Endothelial cell of umbilical vein (primary cell): ENCODE results near the gene RHOH. TPM values are rescaled to one million over a fixed set of nuclear protein-coding genes. Genes with fewer than 3 reads are reported as not detected.

Experiments used
- BruUV-seq: library from RNA; stranded (reverse); fragments of 400-500 nt; replicated peaks from 2 replicates; lab custom pipeline; 2021; lab: Mats Ljungman, UMichigan
- CTCF ChIA-PET: fragments of 300-600, 350-600 bp; sonication (Branson Sonifier 250); formaldehyde crosslinking; loops from one replicate; lab custom pipeline; 2021; ENCODE audit warnings: antibody characterized with exemption, inconsistent platforms; lab: Charles Lee
- POLR2A ChIA-PET: fragments of 300-600, 350-600 bp; sonication (Branson Sonifier 250); formaldehyde crosslinking; loops from one replicate; lab custom pipeline; 2021; ENCODE audit warnings: antibody characterized with exemption, inconsistent platforms; lab: Charles Lee
- DNase-seq: peaks from one replicate; pipeline ENCODE4 v3.0.0-alpha.2; 2011; ENCODE audit warnings: low read depth, low spot score
- FAIRE-seq: peaks from 2 replicates; lab custom pipeline; 2011; peaks lifted over from hg19 to GRCh38; lab: Jason Lieb, UNC
- H2AFZ ChIP-seq: 2 replicates; pipeline ENCODE4 v1.6.0; 2012; ENCODE audit warnings: low read depth, low read length, control low read depth, inconsistent platforms
- H3K27ac ChIP-seq: 2 replicates; pipeline ENCODE4 v1.5.1; 2011; ENCODE audit warnings: low read depth, mild to moderate bottlenecking, control low read depth, low read length, moderate library complexity; ENCODE audit not compliant: insufficient read depth
- H3K27me3 ChIP-seq, 2 experiments: 2 replicates each; pipeline versions ENCODE4 v1.6.0 to v1.6.1; 2011; ENCODE audit warnings: low read length in 2 of 2, mixed read lengths in 1 of 2; ENCODE audit not compliant: control insufficient read depth in 2 of 2, insufficient read depth in 2 of 2
- H3K36me3 ChIP-seq, 2 experiments: 2 replicates in 1 of 2; 3 replicates in 1 of 2; pipeline ENCODE4 v1.5.1; 2011; ENCODE audit warnings: low read length in 2 of 2, mild to moderate bottlenecking in 1 of 2, moderate library complexity in 1 of 2; ENCODE audit not compliant: control insufficient read depth in 2 of 2, insufficient read depth in 2 of 2; ENCODE audit errors: extremely low read depth in 1 of 2
- H3K4me1 ChIP-seq: 3 replicates; pipeline ENCODE4 v1.5.1; 2011; ENCODE audit warnings: mild to moderate bottlenecking, low read length; ENCODE audit not compliant: control insufficient read depth, insufficient read depth; ENCODE audit errors: extremely low read depth
- H3K4me2 ChIP-seq: 2 replicates; pipeline ENCODE4 v1.6.1; 2011; ENCODE audit warnings: low read length, control low read depth, mixed read lengths; ENCODE audit not compliant: insufficient read depth
- H3K4me3 ChIP-seq, 3 experiments: fragments of 200-600 bp in 1 of 3; sonication (generic), shearing (Covaris generic) in 1 of 3; replicated peaks in 1 of 3; 2 replicates each; pipeline ENCODE4 v1.5.1; 2011 to 2016; ENCODE audit warnings: control low read depth in 3 of 3, low read length in 3 of 3, mild to moderate bottlenecking in 2 of 3, inconsistent platforms in 1 of 3, low read depth in 1 of 3, moderate library complexity in 1 of 3; ENCODE audit not compliant: insufficient read depth in 1 of 3
- H3K79me2 ChIP-seq: 2 replicates; pipeline ENCODE4 v1.6.0; 2012; ENCODE audit warnings: low read length, inconsistent platforms; ENCODE audit not compliant: control insufficient read depth, insufficient read depth
- H3K9ac ChIP-seq: replicated peaks from 2 replicates; pipeline ENCODE3; 2011; ENCODE audit warnings: low read length, control low read depth; ENCODE audit not compliant: insufficient read depth; ENCODE audit errors: extremely low read depth
- H3K9me1 ChIP-seq: replicated peaks from 3 replicates; pipeline ENCODE4 v1.6.0; 2011; ENCODE audit warnings: mild to moderate bottlenecking, low read length; ENCODE audit not compliant: control insufficient read depth, insufficient read depth; ENCODE audit errors: extremely low read depth
- H3K9me3 ChIP-seq: replicated peaks from 2 replicates; pipeline ENCODE4 v1.5.1; 2012; ENCODE audit warnings: low read length, inconsistent platforms; ENCODE audit not compliant: control insufficient read depth, insufficient read depth
- H4K20me1 ChIP-seq: replicated peaks from 2 replicates; pipeline ENCODE3; 2011; ENCODE audit warnings: mild to moderate bottlenecking, low read length; ENCODE audit not compliant: control insufficient read depth, insufficient read depth; ENCODE audit errors: extremely low read depth
- EZH2 ChIP-seq: IDR thresholded peaks from 2 replicates; pipeline ENCODE4 v1.6.1; 2012; ENCODE audit warnings: borderline replicate concordance, low read depth, mild to moderate bottlenecking, moderate library complexity, low read length, inconsistent platforms; ENCODE audit not compliant: severe bottlenecking
- FOS ChIP-seq: IDR thresholded peaks from 2 replicates; pipeline ENCODE4 v1.6.1; 2011; ENCODE audit warnings: mild to moderate bottlenecking, low read length, moderate library complexity, borderline replicate concordance; ENCODE audit not compliant: insufficient read depth
- GATA2 ChIP-seq: IDR thresholded peaks from 2 replicates; pipeline ENCODE4 v1.7.0; 2011; ENCODE audit warnings: low read depth, mild to moderate bottlenecking, moderate library complexity, mixed read lengths, low read length; ENCODE audit not compliant: insufficient read length, insufficient read depth
- JUN ChIP-seq: IDR thresholded peaks from 2 replicates; pipeline ENCODE4 v1.6.1; 2011; ENCODE audit warnings: borderline replicate concordance, low read depth; ENCODE audit not compliant: insufficient read length, insufficient read depth
- MYC ChIP-seq: IDR thresholded peaks from one replicate; pipeline ENCODE4 v1.6.1; 2011; ENCODE audit warnings: mild to moderate bottlenecking, low read depth, low read length
- POLR2A ChIP-seq: IDR thresholded peaks from 2 replicates; pipeline ENCODE4 v1.6.1; 2012; ENCODE audit warnings: low read depth, mild to moderate bottlenecking, control low read depth, low read length
- POLR2AphosphoS5 ChIP-seq: IDR thresholded peaks from 2 replicates; pipeline ENCODE4 v1.6.1; 2012; ENCODE audit warnings: low read depth, mild to moderate bottlenecking, control low read depth, low read length, moderate library complexity; ENCODE audit not compliant: insufficient read depth
- dilution Hi-C: fragments of 300-500 bp; cut with MboI; formaldehyde crosslinking; loops from one replicate; pipeline ENCODE4 v1.15.0; 2019; ENCODE audit warnings: low sequenced_read_pairs; ENCODE audit not compliant: extremely low pct_ligation_motif_present
- intact Hi-C: fragments of 100-400 bp; cut with micrococcal nuclease; formaldehyde crosslinking; loops from one replicate; pipeline ENCODE4 v1.10.0; 2022
- polyA plus RNA-seq, 4 experiments: library from polyadenylated mRNA; depleted of rRNA in 3 of 4; stranded (reverse) in 3 of 4; unstranded in 1 of 4; fragments of >200 nt; gene quantifications; 2 replicates each; pipeline versions ENCODE4 v1.2.1 to v1.2.3, GENCODE V29; 2011 to 2012; ENCODE audit warnings: missing spikeins in 1 of 4
- total RNA-seq: library from RNA; stranded (reverse); gene quantifications from 2 replicates; pipeline ENCODE4 v1.2.3, GENCODE V29; 2021
- TF ChIP-seq, protein P1 (sequence below), 2 donors: IDR thresholded peaks; 1 replicate in 1 of 2; 2 replicates in 1 of 2; pipeline ENCODE4 v1.5.1; 2011; ENCODE audit warnings: low read length in 2 of 2, mild to moderate bottlenecking in 2 of 2, moderate library complexity in 2 of 2, control low read depth in 1 of 2, inconsistent platforms in 1 of 2, low read depth in 1 of 2; ENCODE audit not compliant: insufficient read depth in 1 of 2; ENCODE audit errors: extremely low read depth in 1 of 2
- TF ChIP-seq, protein P2 (sequence below): IDR thresholded peaks from 2 replicates; pipeline ENCODE4 v1.6.1; 2011; ENCODE audit not compliant: insufficient read depth, insufficient read length

Gene RHOH
- total and polyA plus RNA-seq, 2 donors (not counting 3 experiments of a cell fraction or from before 2014, with no cell fraction given): not detected

DNA sequence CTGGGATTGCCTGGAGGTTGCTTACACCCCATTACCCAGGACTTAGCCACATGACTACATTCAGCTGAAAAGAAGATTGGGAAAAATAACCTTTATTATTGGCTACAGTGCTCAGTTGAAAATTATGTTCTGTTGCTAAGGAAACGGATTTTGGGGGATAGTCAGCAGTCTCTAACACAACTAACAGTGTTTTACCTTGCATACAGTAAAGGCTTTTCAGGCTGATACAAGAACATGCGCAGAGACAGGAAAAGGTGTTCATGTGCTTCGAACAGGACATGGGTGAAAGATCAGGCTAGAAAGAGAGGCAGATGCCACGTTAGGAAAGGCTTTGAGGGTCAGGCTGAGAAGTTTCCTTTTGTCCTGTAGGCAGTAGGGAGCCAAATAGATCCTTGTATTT is 14.8 kb upstream of the RHOH start:
- Histone ChIP-seq H3K9me1 (no peaks in the 10 kb centered on the region), H2AFZ (no peak overlapping the region), H3K9ac (no peak overlapping the region), H3K36me3 (no peaks in the 10 kb centered on the region), H3K27me3 (no peaks in the 10 kb centered on the region), H3K4me1 (peaks cover 11% of the 10 kb centered on the region), H3K4me3 (no peak overlapping the region), H3K9me3 (no peaks in the 10 kb centered on the region), H3K4me2 (no peak overlapping the region), H4K20me1 (no peaks in the 10 kb centered on the region), H3K79me2 (no peaks in the 10 kb centered on the region), H3K27ac (no peak overlapping the region)
- POLR2A ChIA-PET: no interaction called here
- no peak for FAIRE-seq
- BruUV-seq: no TSS peak
- CTCF ChIA-PET: interaction anchor here (1.2 to 1.3 kb wide), 3 partner anchors 13 to 144 kb away, joined by 3 read pairs; no protein-coding TSS in a partner anchor
- TF ChIP-seq, protein P1, sequence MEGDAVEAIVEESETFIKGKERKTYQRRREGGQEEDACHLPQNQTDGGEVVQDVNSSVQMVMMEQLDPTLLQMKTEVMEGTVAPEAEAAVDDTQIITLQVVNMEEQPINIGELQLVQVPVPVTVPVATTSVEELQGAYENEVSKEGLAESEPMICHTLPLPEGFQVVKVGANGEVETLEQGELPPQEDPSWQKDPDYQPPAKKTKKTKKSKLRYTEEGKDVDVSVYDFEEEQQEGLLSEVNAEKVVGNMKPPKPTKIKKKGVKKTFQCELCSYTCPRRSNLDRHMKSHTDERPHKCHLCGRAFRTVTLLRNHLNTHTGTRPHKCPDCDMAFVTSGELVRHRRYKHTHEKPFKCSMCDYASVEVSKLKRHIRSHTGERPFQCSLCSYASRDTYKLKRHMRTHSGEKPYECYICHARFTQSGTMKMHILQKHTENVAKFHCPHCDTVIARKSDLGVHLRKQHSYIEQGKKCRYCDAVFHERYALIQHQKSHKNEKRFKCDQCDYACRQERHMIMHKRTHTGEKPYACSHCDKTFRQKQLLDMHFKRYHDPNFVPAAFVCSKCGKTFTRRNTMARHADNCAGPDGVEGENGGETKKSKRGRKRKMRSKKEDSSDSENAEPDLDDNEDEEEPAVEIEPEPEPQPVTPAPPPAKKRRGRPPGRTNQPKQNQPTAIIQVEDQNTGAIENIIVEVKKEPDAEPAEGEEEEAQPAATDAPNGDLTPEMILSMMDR (IDR thresholded peaks at IDR 0.05; ENCODE audit: extremely low read depth in 1 of 2, insufficient read depth in 1 of 2, low read depth in 1 of 2, low read length in 2 of 2): no peak
- TF ChIP-seq JUN (no peak), EZH2 (no peak)
- dilution Hi-C loops (no loop called here), intact Hi-C loops (no loop called here)
- DNase-seq: no peak

DNA sequence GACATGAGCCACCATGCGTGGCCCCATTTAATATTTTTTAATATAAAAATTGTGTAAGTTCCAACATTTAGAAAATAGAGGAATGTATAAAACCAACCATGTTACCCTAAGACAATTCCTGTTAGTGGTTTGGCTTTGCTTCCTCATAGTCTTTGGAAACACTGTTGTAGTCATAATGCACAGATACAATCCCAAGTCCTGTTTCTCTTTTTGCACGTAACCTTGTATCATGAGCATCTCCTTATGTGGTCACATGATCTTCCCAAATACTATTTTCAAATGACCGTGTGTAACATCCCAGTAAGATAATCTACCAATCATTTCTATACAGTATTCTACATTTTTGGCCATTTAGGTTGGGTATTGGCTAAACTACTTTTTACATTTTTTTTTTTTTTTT is 13.9 kb upstream of the RHOH start:
- Histone ChIP-seq H3K27me3 (no peaks in the 10 kb centered on the region), H3K9ac (no peak overlapping the region), H3K4me1 (peaks cover 11% of the 10 kb centered on the region), H3K79me2 (no peaks in the 10 kb centered on the region), H2AFZ (no peak overlapping the region), H3K9me1 (no peaks in the 10 kb centered on the region), H3K9me3 (no peaks in the 10 kb centered on the region), H4K20me1 (no peaks in the 10 kb centered on the region), H3K27ac (no peak overlapping the region), H3K36me3 (no peaks in the 10 kb centered on the region), H3K4me3 (no peak overlapping the region), H3K4me2 (no peak overlapping the region)
- POLR2A ChIA-PET: no interaction called here
- intact Hi-C loops: no loop called here
- no TSS peak for BruUV-seq
- dilution Hi-C loops: no loop called here
- CTCF ChIA-PET: interaction anchor here (1.6 kb wide), 1 partner anchor 134 kb away, joined by 6 read pairs; no protein-coding TSS in a partner anchor
- TF ChIP-seq EZH2: no peak
- TF ChIP-seq POLR2AphosphoS5: no peak
- no peak for TF ChIP-seq FOS
- TF ChIP-seq, protein P1 (IDR thresholded peaks at IDR 0.05; ENCODE audit: extremely low read depth in 1 of 2, insufficient read depth in 1 of 2, low read depth in 1 of 2, low read length in 2 of 2): no peak
- TF ChIP-seq MYC: no peak
- TF ChIP-seq, protein P2, sequence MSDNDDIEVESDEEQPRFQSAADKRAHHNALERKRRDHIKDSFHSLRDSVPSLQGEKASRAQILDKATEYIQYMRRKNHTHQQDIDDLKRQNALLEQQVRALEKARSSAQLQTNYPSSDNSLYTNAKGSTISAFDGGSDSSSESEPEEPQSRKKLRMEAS: no peak
- no peak for TF ChIP-seq GATA2
- no peak for TF ChIP-seq POLR2A
- no peak for TF ChIP-seq JUN
- DNase-seq: no peak
- no peak for FAIRE-seq
